Peyer's patch (tissue), 4 donors: ENCODE data around the gene FHOD3. TPM values are rescaled to one million over a fixed set of nuclear protein-coding genes. Genes with fewer than 3 reads are reported as not detected.

ENCODE experiments used
- DNase-seq, 3 donors: peaks; one replicate each; pipeline ENCODE4 v3.0.0-alpha.2; 2017 to 2019
- H3K27ac ChIP-seq, 4 donors: fragments of 200-600 bp; sonication (generic); one replicate each; pipeline ENCODE4 v1.5.1; 2016 to 2019
- H3K27me3 ChIP-seq, 2 donors: fragments of 200-600 bp; sonication (generic); one replicate each; pipeline ENCODE4 v1.5.1; 2019
- H3K36me3 ChIP-seq, 3 donors: fragments of 200-600 bp; sonication (generic); one replicate each; pipeline ENCODE4 v1.5.1; 2016 to 2019
- H3K4me1 ChIP-seq, 4 donors: fragments of 200-600 bp; sonication (generic); one replicate each; pipeline ENCODE4 v1.5.1; 2016 to 2019
- H3K4me3 ChIP-seq, 4 donors: fragments of 200-600 bp; sonication (generic); 1 replicate in 3 of 4; 2 replicates in 1 of 4; pipeline ENCODE4 v1.5.1; 2016 to 2019; ENCODE audit warnings: mild to moderate bottlenecking in 1 of 4
- H3K9me3 ChIP-seq, 4 donors: fragments of 200-600 bp; sonication (generic); one replicate each; pipeline ENCODE4 v1.5.1; 2016 to 2019; ENCODE audit warnings: mild to moderate bottlenecking in 1 of 4
- POLR2A ChIP-seq, 2 donors: fragments of 450-650 bp; IDR thresholded peaks; one replicate each; pipeline ENCODE4 v1.5.1; 2017; ENCODE audit warnings: antibody characterized with exemption in 2 of 2, mild to moderate bottlenecking in 2 of 2, moderate library complexity in 2 of 2
- total RNA-seq, 4 donors: library from RNA; depleted of rRNA; stranded (reverse); fragments of >200 nt; gene quantifications; one replicate each; pipeline ENCODE4 v1.1.0, GENCODE V29; 2016
- TF ChIP-seq, protein P1 (sequence below), 6 experiments: fragments of 450-650 bp in 4 of 6; fragments of 200-600 bp in 2 of 6; sonication (generic) in 1 of 6; IDR thresholded peaks; one replicate each; pipeline ENCODE4 v1.5.1; 2017 to 2019; ENCODE audit warnings: antibody characterized with exemption in 6 of 6, mild to moderate bottlenecking in 3 of 6, moderate library complexity in 1 of 6

Gene FHOD3
- total RNA-seq, 4 donors from 2014 or later = 0.53 to 10.7 (median 4.6) TPM

DNA sequence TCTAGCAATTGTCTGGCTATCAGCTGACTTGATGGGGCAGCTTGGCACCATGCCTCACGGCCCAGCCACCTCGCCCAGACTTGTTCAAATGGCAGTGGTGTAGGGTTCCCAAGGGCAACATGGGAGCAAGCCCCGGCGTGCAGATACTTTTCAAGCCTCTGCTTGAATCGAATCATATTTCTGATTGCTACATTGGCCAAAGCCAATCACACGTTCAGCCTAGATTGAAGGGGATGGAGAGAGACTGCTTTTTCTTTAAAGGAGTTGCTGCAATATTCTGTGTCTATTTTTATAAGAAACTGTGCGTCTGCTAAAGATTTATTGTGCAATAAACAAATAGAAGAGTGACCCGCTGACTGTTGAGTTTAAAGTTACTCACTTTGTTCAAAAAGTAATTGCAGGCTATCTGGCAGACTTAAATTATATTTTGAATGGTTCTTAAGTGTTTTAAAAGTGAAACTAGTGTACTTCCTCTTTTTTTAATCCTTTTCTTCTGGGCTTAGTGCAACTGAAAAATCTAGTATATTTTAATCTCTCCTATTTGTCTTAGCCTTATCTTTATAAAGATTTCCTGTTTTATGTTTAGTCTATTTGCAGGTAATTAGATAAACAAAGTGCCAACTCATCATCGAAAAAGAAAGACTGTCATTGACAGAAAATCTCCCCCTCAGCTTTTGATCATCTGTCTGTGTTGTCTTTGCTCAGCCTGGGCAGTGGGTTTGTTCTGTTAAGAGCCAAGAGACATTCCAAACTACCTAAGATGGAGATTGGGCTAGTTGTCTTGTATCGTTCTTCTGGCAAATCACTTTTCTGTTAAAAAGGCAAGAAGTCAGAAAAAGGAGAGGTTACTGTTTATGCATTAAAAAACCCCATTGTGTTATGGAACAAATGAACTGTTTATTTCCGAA lies 375.2 kb downstream of the FHOD3 start:
- Histone ChIP-seq H3K9me3 (peaks cover 0 to 4% (median 0%) of the 10 kb centered on the region in 4 donors), H3K27ac (no peak overlapping the region), H3K4me1 (peaks cover 0 to 6% (median 0%) of the 10 kb centered on the region in 4 donors), H3K4me3 (no peak overlapping the region), H3K36me3 (no peaks in the 10 kb centered on the region), H3K27me3 (no peaks in the 10 kb centered on the region)
- no peak for TF ChIP-seq POLR2A (IDR thresholded peaks at IDR 0.05)
- TF ChIP-seq, protein P1, sequence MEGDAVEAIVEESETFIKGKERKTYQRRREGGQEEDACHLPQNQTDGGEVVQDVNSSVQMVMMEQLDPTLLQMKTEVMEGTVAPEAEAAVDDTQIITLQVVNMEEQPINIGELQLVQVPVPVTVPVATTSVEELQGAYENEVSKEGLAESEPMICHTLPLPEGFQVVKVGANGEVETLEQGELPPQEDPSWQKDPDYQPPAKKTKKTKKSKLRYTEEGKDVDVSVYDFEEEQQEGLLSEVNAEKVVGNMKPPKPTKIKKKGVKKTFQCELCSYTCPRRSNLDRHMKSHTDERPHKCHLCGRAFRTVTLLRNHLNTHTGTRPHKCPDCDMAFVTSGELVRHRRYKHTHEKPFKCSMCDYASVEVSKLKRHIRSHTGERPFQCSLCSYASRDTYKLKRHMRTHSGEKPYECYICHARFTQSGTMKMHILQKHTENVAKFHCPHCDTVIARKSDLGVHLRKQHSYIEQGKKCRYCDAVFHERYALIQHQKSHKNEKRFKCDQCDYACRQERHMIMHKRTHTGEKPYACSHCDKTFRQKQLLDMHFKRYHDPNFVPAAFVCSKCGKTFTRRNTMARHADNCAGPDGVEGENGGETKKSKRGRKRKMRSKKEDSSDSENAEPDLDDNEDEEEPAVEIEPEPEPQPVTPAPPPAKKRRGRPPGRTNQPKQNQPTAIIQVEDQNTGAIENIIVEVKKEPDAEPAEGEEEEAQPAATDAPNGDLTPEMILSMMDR (IDR thresholded peaks at IDR 0.05) = no peak
- no peak for DNase-seq

DNA sequence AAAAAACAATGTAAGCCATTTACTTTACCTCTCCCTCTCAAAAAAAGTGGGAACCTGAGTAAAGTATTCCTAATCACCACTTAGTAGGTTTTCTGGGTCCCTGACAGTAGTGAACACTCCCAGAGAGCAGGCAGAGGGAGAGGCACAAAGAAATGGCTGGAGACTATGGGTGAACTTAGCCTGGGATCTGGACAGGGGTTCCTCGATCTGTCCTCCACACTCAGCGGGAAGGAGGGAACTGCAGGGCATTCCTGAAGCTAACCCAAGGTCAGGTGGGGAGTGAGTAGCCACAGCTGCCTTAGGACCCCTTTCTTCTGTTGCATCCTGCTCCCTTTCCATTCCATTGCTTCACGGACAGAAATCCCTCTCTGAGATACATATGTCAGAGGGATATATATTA lies 375.9 kb downstream of the FHOD3 start:
- no peak for DNase-seq
- Histone ChIP-seq H3K27ac (no peak overlapping the region), H3K36me3 (no peaks in the 10 kb centered on the region), H3K27me3 (no peaks in the 10 kb centered on the region), H3K4me3 (no peak overlapping the region), H3K9me3 (peaks cover 0 to 4% (median 0%) of the 10 kb centered on the region in 4 donors), H3K4me1 (peaks cover 0 to 6% (median 0%) of the 10 kb centered on the region in 4 donors)
- TF ChIP-seq, protein P1 (IDR thresholded peaks at IDR 0.05) = no peak
- TF ChIP-seq POLR2A (IDR thresholded peaks at IDR 0.05) = no peak

DNA sequence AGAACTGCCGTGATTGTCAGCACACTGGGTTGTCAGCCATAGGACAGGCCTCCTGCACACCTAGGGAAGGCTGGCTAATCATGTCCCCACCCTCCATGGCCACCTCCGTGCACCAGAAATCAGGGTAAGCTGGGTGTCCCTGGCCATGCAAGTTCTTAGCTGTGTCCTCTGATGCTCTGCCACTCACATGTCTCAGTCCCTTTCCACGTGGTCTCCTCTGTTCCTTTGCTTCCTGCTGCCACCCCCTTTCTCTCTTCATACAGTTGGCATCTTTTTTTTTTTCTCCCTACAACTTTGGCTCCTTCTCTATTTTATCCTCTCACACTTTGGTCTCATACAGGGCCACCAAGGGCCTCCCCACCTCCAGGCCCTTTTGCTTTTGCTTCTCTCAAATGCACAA lies 377.6 kb downstream of the FHOD3 start:
- H3K27ac ChIP-seq = no peak overlapping the region
- H3K4me1 ChIP-seq = peaks cover 0 to 6% (median 0%) of the 10 kb centered on the region in 4 donors
- no peaks in the 10 kb centered on the region for H3K36me3 ChIP-seq
- H3K27me3 ChIP-seq = no peaks in the 10 kb centered on the region
- H3K9me3 ChIP-seq = peaks cover 0 to 4% (median 0%) of the 10 kb centered on the region in 4 donors
- TF ChIP-seq, protein P1 (IDR thresholded peaks at IDR 0.05) = no peak
- no peak for TF ChIP-seq POLR2A (IDR thresholded peaks at IDR 0.05)
- no peak for DNase-seq
- H3K4me3 ChIP-seq = no peak overlapping the region

DNA sequence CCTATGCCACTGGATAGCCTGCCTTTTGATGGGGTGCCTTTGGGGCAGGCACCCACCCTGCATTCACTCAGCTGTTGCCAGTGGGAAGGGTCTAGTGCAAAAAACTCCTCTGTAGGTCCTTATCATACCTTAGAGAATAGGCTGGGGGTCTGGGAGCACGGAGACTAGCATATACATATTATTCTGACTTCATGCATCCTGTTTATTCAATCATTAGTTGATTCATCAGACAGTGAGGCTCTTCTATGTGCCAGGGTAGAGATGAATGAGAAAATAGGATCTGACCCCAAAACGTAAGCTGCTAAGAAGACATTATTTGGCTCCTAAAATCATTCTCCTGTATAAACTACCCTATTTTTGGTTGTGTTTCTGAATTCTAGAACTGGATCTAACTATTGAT lies 378.0 kb downstream of the FHOD3 start:
- no peak overlapping the region for H3K27ac ChIP-seq
- H3K27me3 ChIP-seq = no peaks in the 10 kb centered on the region
- peaks cover 0 to 4% (median 0%) of the 10 kb centered on the region in 4 donors for H3K9me3 ChIP-seq
- no peak for DNase-seq
- H3K4me3 ChIP-seq = no peak overlapping the region
- TF ChIP-seq, protein P1 (IDR thresholded peaks at IDR 0.05) = no peak
- TF ChIP-seq POLR2A (IDR thresholded peaks at IDR 0.05) = no peak
- no peaks in the 10 kb centered on the region for H3K36me3 ChIP-seq
- H3K4me1 ChIP-seq = peaks cover 0 to 6% (median 0%) of the 10 kb centered on the region in 4 donors

DNA sequence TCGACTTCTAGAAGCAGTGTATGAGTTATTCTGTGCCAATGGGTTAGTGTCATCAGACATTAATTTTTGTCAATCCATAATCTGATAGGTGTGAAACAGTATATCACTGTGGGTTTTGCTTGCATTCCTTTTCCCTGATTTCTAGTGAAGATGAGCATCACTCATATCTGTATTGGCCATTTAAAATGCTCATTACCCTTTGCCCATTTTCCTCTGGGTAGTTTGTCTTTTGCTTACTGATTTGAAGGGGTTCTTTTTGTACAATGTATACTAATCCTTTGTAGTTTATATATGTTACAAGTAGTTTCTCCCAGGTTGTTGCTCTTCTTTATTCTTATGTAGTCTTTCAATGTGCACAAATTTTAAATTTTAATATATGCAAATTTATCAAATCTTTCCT lies 379.1 kb downstream of the FHOD3 start:
- DNase-seq = no peak

More for the DNA sequence above, 379.1 kb downstream of the FHOD3 start:
- TF ChIP-seq, protein P1 (IDR thresholded peaks at IDR 0.05) = no peak
- TF ChIP-seq POLR2A (IDR thresholded peaks at IDR 0.05) = no peak
- H3K27me3 ChIP-seq = no peaks in the 10 kb centered on the region
- H3K4me1 ChIP-seq = peaks cover 0 to 6% (median 0%) of the 10 kb centered on the region in 4 donors
- H3K36me3 ChIP-seq = no peaks in the 10 kb centered on the region
- H3K27ac ChIP-seq = no peak overlapping the region
- H3K9me3 ChIP-seq = peaks cover 0 to 4% (median 0%) of the 10 kb centered on the region in 4 donors
- no peak overlapping the region for H3K4me3 ChIP-seq
